Astrocyte (in vitro differentiated cells and primary cell): ENCODE data around the gene IL16. TPM values are rescaled to one million over a fixed set of nuclear protein-coding genes. Genes with fewer than 3 reads are reported as not detected.

Source experiments
- DNase-seq: peaks from one replicate; pipeline ENCODE4 v3.0.0-alpha.2; 2010; ENCODE audit warnings: low read depth
- FAIRE-seq: peaks from 2 replicates; lab custom pipeline; 2011; peaks lifted over from hg19 to GRCh38; lab: Jason Lieb, UNC
- H2AFZ ChIP-seq: 2 replicates; pipeline ENCODE4 v1.6.0; 2012; ENCODE audit warnings: low read depth, low read length, inconsistent platforms
- H3K27ac ChIP-seq: 2 replicates; pipeline ENCODE4 v1.5.1; 2011; ENCODE audit warnings: low read depth, low read length, inconsistent platforms
- H3K27me3 ChIP-seq: 2 replicates; pipeline ENCODE4 v1.6.0; 2011; ENCODE audit warnings: low read length, inconsistent platforms; ENCODE audit not compliant: insufficient read depth
- H3K36me3 ChIP-seq: 2 replicates; pipeline ENCODE4 v1.5.1; 2011; ENCODE audit warnings: low read length, inconsistent platforms; ENCODE audit not compliant: insufficient read depth
- H3K4me1 ChIP-seq: 2 replicates; pipeline ENCODE4 v1.5.1; 2011; ENCODE audit warnings: low read length, inconsistent platforms; ENCODE audit not compliant: insufficient read depth
- H3K4me2 ChIP-seq: 2 replicates; pipeline ENCODE4 v1.6.0; 2012; ENCODE audit warnings: low read length, inconsistent platforms
- H3K4me3 ChIP-seq: 2 replicates; pipeline ENCODE4 v1.5.1; 2011; ENCODE audit warnings: low read depth, mild to moderate bottlenecking, low read length, inconsistent platforms; ENCODE audit not compliant: insufficient read depth
- H3K79me2 ChIP-seq: 2 replicates; pipeline ENCODE4 v1.6.0; 2012; ENCODE audit warnings: mild to moderate bottlenecking, low read length, inconsistent platforms; ENCODE audit not compliant: insufficient read depth
- H3K9ac ChIP-seq: 2 replicates; pipeline ENCODE4 v1.6.0; 2012; ENCODE audit warnings: mild to moderate bottlenecking, low read length, inconsistent platforms
- H3K9me3 ChIP-seq: 2 replicates; pipeline ENCODE4 v1.5.1; 2012; ENCODE audit warnings: low read depth, mild to moderate bottlenecking, low read length, inconsistent platforms; ENCODE audit not compliant: insufficient read depth
- H4K20me1 ChIP-seq: 2 replicates; pipeline ENCODE4 v1.6.0; 2012; ENCODE audit warnings: low read length, inconsistent platforms; ENCODE audit not compliant: insufficient read depth
- H3K27ac Mint-ChIP-seq: one replicate; pipeline ENCODE4 v1.8.0; 2021; ENCODE audit warnings: mild to moderate bottlenecking, mixed read lengths; ENCODE audit not compliant: unreplicated experiment
- H3K27me3 Mint-ChIP-seq: one replicate; pipeline ENCODE4 v1.8.0; 2021; ENCODE audit warnings: low read depth, mixed read lengths; ENCODE audit not compliant: unreplicated experiment
- H3K36me3 Mint-ChIP-seq: one replicate; pipeline ENCODE4 v1.8.0; 2021; ENCODE audit warnings: low read depth, mixed read lengths; ENCODE audit not compliant: unreplicated experiment
- H3K4me1 Mint-ChIP-seq: one replicate; pipeline ENCODE4 v1.8.0; 2021; ENCODE audit warnings: low read depth, mixed read lengths; ENCODE audit not compliant: unreplicated experiment
- H3K4me3 Mint-ChIP-seq: one replicate; pipeline ENCODE4 v1.8.0; 2021; ENCODE audit warnings: mild to moderate bottlenecking, moderate library complexity, mixed read lengths; ENCODE audit not compliant: unreplicated experiment
- H3K9me3 Mint-ChIP-seq: one replicate; pipeline ENCODE4 v1.8.0; 2021; ENCODE audit warnings: mild to moderate bottlenecking, mixed read lengths; ENCODE audit not compliant: unreplicated experiment
- CTCF ChIP-seq: IDR thresholded peaks from 2 replicates; pipeline ENCODE4 v1.5.1; 2011; ENCODE audit warnings: low read depth, mild to moderate bottlenecking, inconsistent platforms, low read length, moderate library complexity; ENCODE audit not compliant: insufficient read depth
- EZH2 ChIP-seq: IDR thresholded peaks from 2 replicates; pipeline ENCODE4 v1.6.1; 2012; ENCODE audit warnings: mild to moderate bottlenecking, low read length, inconsistent platforms; ENCODE audit not compliant: insufficient read depth
- total RNA-seq: library from RNA; stranded (reverse); gene quantifications from 2 replicates; pipeline ENCODE4 v1.2.1, GENCODE V29; 2021

Gene IL16
- total RNA-seq, 1 donor from 2014 or later, result 0.36 TPM

- FAIRE-seq (no peak), DNase-seq (no peak)
- TF ChIP-seq CTCF (no peak), EZH2 (no peak)
- Histone ChIP-seq H3K9me3 (no peaks in the 10 kb centered on the region), H3K4me2 (no peak overlapping the region), H3K27ac (no peak overlapping the region), H3K9ac (no peak overlapping the region), H3K36me3 (no peaks in the 10 kb centered on the region), H4K20me1 (no peaks in the 10 kb centered on the region), H3K4me1 (no peaks in the 10 kb centered on the region), H2AFZ (no peak overlapping the region), H3K4me3 (no peak overlapping the region), H3K27me3 (peaks cover 2% of the 10 kb centered on the region), H3K79me2 (no peaks in the 10 kb centered on the region)
- H3K4me1 Mint-ChIP-seq, result no peaks in the 10 kb centered on the region
- no peak overlapping the region for H3K27ac Mint-ChIP-seq
- no peak overlapping the region for H3K4me3 Mint-ChIP-seq
- peaks cover 14% of the 10 kb centered on the region for H3K9me3 Mint-ChIP-seq
- H3K36me3 Mint-ChIP-seq, result no peaks in the 10 kb centered on the region
- H3K27me3 Mint-ChIP-seq, result peaks cover 3% of the 10 kb centered on the region
Measured at GRCh38 chr15:81215531-81215930, 18.9 kb downstream of the IL16 start.

GRCh38 chr15:81215983-81216382 is 19.3 kb downstream of the IL16 start:
- Mint-ChIP-seq H3K9me3 (peaks cover 14% of the 10 kb centered on the region), H3K4me3 (no peak overlapping the region), H3K27me3 (peaks cover 7% of the 10 kb centered on the region), H3K4me1 (no peaks in the 10 kb centered on the region), H3K27ac (no peak overlapping the region), H3K36me3 (no peaks in the 10 kb centered on the region)
- TF ChIP-seq CTCF (no peak), EZH2 (no peak)
- Histone ChIP-seq H4K20me1 (no peaks in the 10 kb centered on the region), H3K27ac (no peak overlapping the region), H3K4me3 (no peak overlapping the region), H3K27me3 (peaks cover 2% of the 10 kb centered on the region), H3K9me3 (no peaks in the 10 kb centered on the region), H3K79me2 (no peaks in the 10 kb centered on the region), H3K36me3 (no peaks in the 10 kb centered on the region), H3K4me1 (no peaks in the 10 kb centered on the region), H3K9ac (no peak overlapping the region), H3K4me2 (no peak overlapping the region), H2AFZ (no peak overlapping the region)
- FAIRE-seq (no peak), DNase-seq (no peak)

GRCh38 chr15:81216422-81216821 is 19.7 kb downstream of the IL16 start:
- no peak overlapping the region for H3K27ac ChIP-seq
- no peak overlapping the region for H3K4me3 Mint-ChIP-seq
- no peaks in the 10 kb centered on the region for H3K36me3 ChIP-seq
- H3K27me3 ChIP-seq, result peaks cover 2% of the 10 kb centered on the region
- H3K4me3 ChIP-seq, result no peak overlapping the region
- no peak for FAIRE-seq
- H4K20me1 ChIP-seq, result no peaks in the 10 kb centered on the region
- H3K4me2 ChIP-seq, result no peak overlapping the region
- H3K79me2 ChIP-seq, result no peaks in the 10 kb centered on the region
- TF ChIP-seq EZH2 (no peak), CTCF (no peak)
- H3K9ac ChIP-seq, result no peak overlapping the region
- no peaks in the 10 kb centered on the region for H3K36me3 Mint-ChIP-seq
- H3K27ac Mint-ChIP-seq, result no peak overlapping the region
- no peak for DNase-seq
- peaks cover 14% of the 10 kb centered on the region for H3K9me3 Mint-ChIP-seq
- peaks cover 7% of the 10 kb centered on the region for H3K27me3 Mint-ChIP-seq
- H2AFZ ChIP-seq, result no peak overlapping the region
- H3K4me1 Mint-ChIP-seq, result no peaks in the 10 kb centered on the region
- no peaks in the 10 kb centered on the region for H3K9me3 ChIP-seq
- no peaks in the 10 kb centered on the region for H3K4me1 ChIP-seq
